H9 (cell line): ENCODE results near the gene LAMC1. TPM values are rescaled to one million over a fixed set of nuclear protein-coding genes. Genes with fewer than 3 reads are reported as not detected.

Experiments
- DNase-seq: peaks from one replicate; pipeline ENCODE4 v3.0.0-alpha.2; 2017
- H2AFZ ChIP-seq: one replicate; pipeline ENCODE4 v1.6.1; 2013; ENCODE audit warnings: mild to moderate bottlenecking, low read length, control low read depth, moderate library complexity
- H2AK5ac ChIP-seq: 2 replicates; pipeline ENCODE4 v1.6.1; 2013; ENCODE audit warnings: low read length, control low read depth, mixed read lengths; ENCODE audit not compliant: insufficient read length
- H2BK120ac ChIP-seq: one replicate; pipeline ENCODE4 v1.6.1; 2013; ENCODE audit warnings: low read depth, mild to moderate bottlenecking, low read length, control low read depth, inconsistent platforms; ENCODE audit not compliant: poor library complexity, severe bottlenecking
- H2BK12ac ChIP-seq: 2 replicates; pipeline ENCODE4 v1.6.1; 2013; ENCODE audit warnings: low read length, control low read depth, mixed read lengths, low read depth; ENCODE audit not compliant: insufficient read length
- H2BK15ac ChIP-seq: 2 replicates; pipeline ENCODE4 v1.6.1; 2013; ENCODE audit warnings: low read depth, low read length, control low read depth
- H2BK20ac ChIP-seq: one replicate; pipeline ENCODE4 v1.6.1; 2013; ENCODE audit warnings: low read depth, mild to moderate bottlenecking, low read length, control low read depth, inconsistent platforms; ENCODE audit not compliant: poor library complexity, severe bottlenecking
- H2BK5ac ChIP-seq: 2 replicates; pipeline ENCODE4 v1.6.1; 2013; ENCODE audit warnings: low read length, control low read depth, mixed read lengths; ENCODE audit not compliant: insufficient read length
- H3K14ac ChIP-seq: 2 replicates; pipeline ENCODE4 v1.6.1; 2013; ENCODE audit warnings: low read length, control low read depth; ENCODE audit not compliant: insufficient read depth
- H3K18ac ChIP-seq: 2 replicates; pipeline ENCODE4 v1.6.1; 2013; ENCODE audit warnings: low read depth, mild to moderate bottlenecking, mixed read lengths, low read length, control low read depth; ENCODE audit not compliant: insufficient read length
- H3K23ac ChIP-seq: 2 replicates; pipeline ENCODE4 v1.6.1; 2013; ENCODE audit warnings: low read length, control low read depth, mixed read lengths, low read depth; ENCODE audit not compliant: insufficient read length
- H3K23me2 ChIP-seq: 2 replicates; pipeline ENCODE4 v1.6.1; 2013; ENCODE audit warnings: low read depth, mild to moderate bottlenecking, mixed read lengths, low read length, control low read depth; ENCODE audit not compliant: insufficient read length, poor library complexity, severe bottlenecking
- H3K27ac ChIP-seq: 2 replicates; pipeline ENCODE4 v1.5.1; 2013; ENCODE audit warnings: low read length, control low read depth, mixed read lengths, low read depth; ENCODE audit not compliant: insufficient read length
- H3K27me3 ChIP-seq: 2 replicates; pipeline ENCODE4 v1.6.1; 2013; ENCODE audit warnings: low read length, control low read depth, inconsistent platforms; ENCODE audit not compliant: insufficient read depth
- H3K4ac ChIP-seq: 2 replicates; pipeline ENCODE4 v1.6.1; 2013; ENCODE audit warnings: low read depth, mild to moderate bottlenecking, control low read depth, inconsistent platforms, low read length, moderate library complexity
- H3K4me1 ChIP-seq: 2 replicates; pipeline ENCODE4 v1.6.1; 2013; ENCODE audit warnings: low read length, control low read depth, inconsistent platforms; ENCODE audit not compliant: insufficient read depth
- H3K4me2 ChIP-seq: 2 replicates; pipeline ENCODE4 v1.6.1; 2013; ENCODE audit warnings: low read length, control low read depth, mixed read lengths; ENCODE audit not compliant: insufficient read length, insufficient read depth
- H3K56ac ChIP-seq: 2 replicates; pipeline ENCODE4 v1.6.1; 2013; ENCODE audit warnings: low read depth, mild to moderate bottlenecking, mixed read lengths, low read length, control low read depth; ENCODE audit not compliant: insufficient read length
- H3K79me1 ChIP-seq: 2 replicates; pipeline ENCODE4 v1.6.1; 2013; ENCODE audit warnings: low read depth, mild to moderate bottlenecking, moderate library complexity, low read length, control low read depth, inconsistent platforms; ENCODE audit not compliant: insufficient read depth, poor library complexity, severe bottlenecking
- H3K79me2 ChIP-seq: 2 replicates; pipeline ENCODE4 v1.6.1; 2013; ENCODE audit warnings: low read length, control low read depth, inconsistent platforms; ENCODE audit not compliant: insufficient read depth
- H3K9ac ChIP-seq: 2 replicates; pipeline ENCODE4 v1.6.1; 2013; ENCODE audit warnings: low read length, control low read depth, mixed read lengths; ENCODE audit not compliant: insufficient read length; ENCODE audit errors: extremely low read depth
- H3K9me3 ChIP-seq: one replicate; pipeline ENCODE4 v1.6.1; 2013; ENCODE audit warnings: low read depth, low read length, inconsistent platforms; ENCODE audit not compliant: control insufficient read depth
- H3T11ph ChIP-seq: one replicate; pipeline ENCODE4 v1.6.1; 2013; ENCODE audit warnings: mild to moderate bottlenecking, low read length, control low read depth, inconsistent platforms
- H4K20me1 ChIP-seq: one replicate; pipeline ENCODE4 v1.6.1; 2013; ENCODE audit not compliant: control insufficient read depth, insufficient read length, insufficient read depth
- H4K5ac ChIP-seq: 2 replicates; pipeline ENCODE4 v1.6.1; 2013; ENCODE audit warnings: low read depth, mild to moderate bottlenecking, mixed read lengths, low read length, control low read depth; ENCODE audit not compliant: insufficient read length
- H4K8ac ChIP-seq: replicated peaks from 2 replicates; pipeline ENCODE4 v1.6.1; 2013; ENCODE audit warnings: low read length, control low read depth, mixed read lengths, low read depth; ENCODE audit not compliant: insufficient read length
- H4K91ac ChIP-seq: 2 replicates; pipeline ENCODE4 v1.6.1; 2013; ENCODE audit warnings: low read depth, mild to moderate bottlenecking, moderate library complexity, mixed read lengths, low read length, control low read depth; ENCODE audit not compliant: insufficient read length
- H3K27ac Mint-ChIP-seq, 3 experiments: 2 replicates in 2 of 3; 3 replicates in 1 of 3; pipeline ENCODE4 v1.8.0; 2020 to 2021; ENCODE audit warnings: mixed read lengths in 3 of 3, mild to moderate bottlenecking in 1 of 3, moderate library complexity in 1 of 3
- H3K27me3 Mint-ChIP-seq: 2 replicates; pipeline ENCODE4 v1.8.0; 2021; ENCODE audit warnings: low read depth, mild to moderate bottlenecking, moderate library complexity, mixed read lengths
- H3K36me3 Mint-ChIP-seq, 3 experiments: 2 replicates in 2 of 3; 3 replicates in 1 of 3; pipeline ENCODE4 v1.8.0; 2020 to 2021; ENCODE audit warnings: low read depth in 3 of 3, mixed read lengths in 3 of 3; ENCODE audit not compliant: insufficient read depth in 1 of 3
- H3K4me1 Mint-ChIP-seq, 2 experiments: 2 replicates each; pipeline ENCODE4 v1.8.0; 2020; ENCODE audit warnings: mixed read lengths in 2 of 2
- H3K4me3 Mint-ChIP-seq, 2 experiments: 2 replicates in 1 of 2; 3 replicates in 1 of 2; pipeline ENCODE4 v1.8.0; 2020 to 2021; ENCODE audit warnings: mild to moderate bottlenecking in 2 of 2, mixed read lengths in 2 of 2, moderate library complexity in 1 of 2
- H3K9me3 Mint-ChIP-seq, 2 experiments: 2 replicates in 1 of 2; 3 replicates in 1 of 2; pipeline ENCODE4 v1.8.0; 2020; ENCODE audit warnings: mild to moderate bottlenecking in 2 of 2, mixed read lengths in 2 of 2, moderate library complexity in 1 of 2
- CTCF ChIP-seq: fragments of 200-600 bp; sonication (generic); conservative IDR thresholded peaks from 3 replicates; pipeline ENCODE4 v1.8.0; 2021; ENCODE audit warnings: antibody characterized with exemption, mild to moderate bottlenecking
- WGBS: extraction: QIAGEN DNeasy Blood & Tissue Kit; methylation state at CpG from one replicate; pipeline ENCODE4 v1.1.7; 2013; ENCODE audit warnings: missing lambda C conversion rate, low lambda C conversion rate, mixed read lengths; ENCODE audit not compliant: insufficient read length; ENCODE audit errors: extremely low coverage; 5-methylcytosine and 5-hydroxymethylcytosine counted together
- total RNA-seq: library from RNA; stranded (reverse); gene quantifications from 2 replicates; pipeline ENCODE4 v1.2.1, GENCODE V29; 2021

LAMC1 gene
- total RNA-seq, 1 experiment from 2014 or later, result 96.2 TPM

- no peak overlapping the region for H4K91ac ChIP-seq
- Mint-ChIP-seq H3K4me3 (no peak overlapping the region), H3K27ac (no peak overlapping the region), H3K9me3 (no peaks in the 10 kb centered on the region), H3K36me3 (peaks cover 26 to 77% (median 69%) of the 10 kb centered on the region in 3 experiments), H3K27me3 (no peaks in the 10 kb centered on the region), H3K4me1 (peaks cover 4 to 6% of the 10 kb centered on the region in 2 experiments; a peak in 3 of 4 replicates)
- H4K8ac ChIP-seq, result no peak overlapping the region
- H4K20me1 ChIP-seq, result no peaks in the 10 kb centered on the region
- no peaks in the 10 kb centered on the region for H3K9me3 ChIP-seq
- no peak overlapping the region for H3T11ph ChIP-seq
- H3K27me3 ChIP-seq, result no peaks in the 10 kb centered on the region
- H3K18ac ChIP-seq, result no peak overlapping the region
- H2BK12ac ChIP-seq, result no peak overlapping the region
- H3K79me1 ChIP-seq, result no peaks in the 10 kb centered on the region
- H3K14ac ChIP-seq, result no peak overlapping the region
- no peak overlapping the region for H3K4ac ChIP-seq
- H3K79me2 ChIP-seq, result no peaks in the 10 kb centered on the region
- H2BK5ac ChIP-seq, result no peak overlapping the region
- H3K23ac ChIP-seq, result no peak overlapping the region
- H3K23me2 ChIP-seq, result no peaks in the 10 kb centered on the region
- no peak overlapping the region for H2BK120ac ChIP-seq
- H2AFZ ChIP-seq, result no peak overlapping the region
- H2BK15ac ChIP-seq, result no peak overlapping the region
- no peak overlapping the region for H3K56ac ChIP-seq
- WGBS, result no CpG with 5 or more reads among the region's 5 CpGs
- no peak overlapping the region for H2AK5ac ChIP-seq
- no peak overlapping the region for H3K27ac ChIP-seq
- no peak for DNase-seq
- no peak overlapping the region for H3K9ac ChIP-seq
- no peak overlapping the region for H4K5ac ChIP-seq
- no peak overlapping the region for H2BK20ac ChIP-seq
- no peak overlapping the region for H3K4me2 ChIP-seq
- no peaks in the 10 kb centered on the region for H3K4me1 ChIP-seq
- TF ChIP-seq CTCF, result no peak
Observed at GRCh38 chr1:183126000-183126366, 102.8 kb downstream of the LAMC1 start.
